Muscle layer of duodenum (tissue), 2 donors: Measurements from ENCODE around the gene LILRB5.
"Not testable (repeated sequence)": the region's sequence is repeated elsewhere in the genome, so short reads cannot be mapped to it uniquely, and the experiment has no call there.

Experiments used
- H3K27ac ChIP-seq: one replicate; pipeline ENCODE4 v1.7.0; 2013; ENCODE audit warnings: mild to moderate bottlenecking, low read length
- H3K27me3 ChIP-seq: one replicate; pipeline ENCODE4 v1.7.0; 2013; ENCODE audit warnings: low read depth, mild to moderate bottlenecking, control low read depth, low read length
- H3K36me3 ChIP-seq, 2 donors: one replicate each; pipeline ENCODE4 v1.7.0; 2013; ENCODE audit warnings: low read length in 2 of 2, control low read depth in 1 of 2, mild to moderate bottlenecking in 1 of 2; ENCODE audit not compliant: insufficient read depth in 2 of 2, control insufficient read depth in 1 of 2
- H3K4me1 ChIP-seq, 2 donors: one replicate each; pipeline ENCODE4 v1.7.0; 2013; ENCODE audit warnings: low read length in 2 of 2, mild to moderate bottlenecking in 2 of 2, control low read depth in 1 of 2, moderate library complexity in 1 of 2; ENCODE audit not compliant: insufficient read depth in 2 of 2, control insufficient read depth in 1 of 2
- H3K4me3 ChIP-seq, 2 donors: one replicate each; pipeline ENCODE4 v1.7.0; 2013; ENCODE audit warnings: low read length in 2 of 2, low read depth in 1 of 2, mild to moderate bottlenecking in 1 of 2
- H3K9me3 ChIP-seq, 2 donors: one replicate each; pipeline ENCODE4 v1.7.0; 2013; ENCODE audit warnings: low read length in 2 of 2, control low read depth in 1 of 2, mild to moderate bottlenecking in 1 of 2; ENCODE audit not compliant: control insufficient read depth in 1 of 2
- donor health status: healthy.

The LILRB5 gene

DNA sequence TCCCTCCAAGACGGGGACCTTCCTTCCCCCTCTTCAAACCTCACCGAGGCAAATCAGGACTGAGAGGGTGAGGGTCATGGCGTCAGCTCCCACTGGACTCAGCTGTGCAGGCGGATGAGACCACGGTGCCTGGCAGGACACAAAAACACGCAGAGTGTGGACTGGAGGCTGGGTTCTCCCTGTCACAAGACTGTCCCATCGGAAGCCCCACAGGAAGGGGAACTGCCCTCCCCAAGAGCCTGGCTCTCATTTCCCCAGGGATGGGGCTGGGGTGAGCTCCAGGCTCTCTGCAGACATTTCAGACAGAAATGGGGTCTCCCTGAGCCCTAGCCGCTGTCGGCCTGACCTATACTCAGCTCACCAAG lies at the start of gene LILRB5:
Gene LILRB5 (minus strand): TSS at position 158 of the 365 bp plus-strand sequence. CDS start 80 bp downstream, at position 78.
- Histone ChIP-seq H3K4me1 (no peaks in the 10 kb centered on the region), H3K4me3 (no peak within 1 kb of the TSS), H3K36me3 (no peaks in the 10 kb centered on the region)

DNA sequence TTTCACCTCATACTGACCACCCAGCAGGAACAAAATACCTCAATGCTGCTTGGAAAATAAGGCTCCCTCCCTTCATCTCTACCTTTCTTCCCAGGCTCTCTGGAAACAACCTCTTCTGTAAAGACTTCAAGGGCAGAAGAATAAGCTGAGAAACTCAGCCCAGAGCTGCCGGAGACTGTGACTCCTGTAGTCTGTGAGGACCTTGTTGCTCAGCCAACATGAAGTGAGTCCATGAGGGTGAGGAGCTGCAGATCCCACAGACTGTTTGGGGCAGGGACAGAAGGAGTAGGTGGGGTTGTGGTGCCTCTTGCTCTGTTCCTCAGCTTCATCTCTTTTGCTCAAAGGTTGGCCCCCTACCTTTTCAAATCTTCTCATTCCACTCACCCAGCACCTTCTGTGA lies 48.1 kb upstream of the LILRB5 start:
- H3K9me3 ChIP-seq: no peaks in the 10 kb centered on the region
- H3K27me3 ChIP-seq: no peaks in the 10 kb centered on the region
- H3K27ac ChIP-seq: no peak overlapping the region
- no peaks in the 10 kb centered on the region for H3K36me3 ChIP-seq
- no peak overlapping the region for H3K4me3 ChIP-seq
- H3K4me1 ChIP-seq: no peaks in the 10 kb centered on the region

More for the DNA sequence above, at the start of gene LILRB5:
- Histone ChIP-seq H3K9me3 (no peaks in the 10 kb centered on the region), H3K27ac (no peak within 1 kb of the TSS), H3K27me3 (no peaks in the 10 kb centered on the region)

DNA sequence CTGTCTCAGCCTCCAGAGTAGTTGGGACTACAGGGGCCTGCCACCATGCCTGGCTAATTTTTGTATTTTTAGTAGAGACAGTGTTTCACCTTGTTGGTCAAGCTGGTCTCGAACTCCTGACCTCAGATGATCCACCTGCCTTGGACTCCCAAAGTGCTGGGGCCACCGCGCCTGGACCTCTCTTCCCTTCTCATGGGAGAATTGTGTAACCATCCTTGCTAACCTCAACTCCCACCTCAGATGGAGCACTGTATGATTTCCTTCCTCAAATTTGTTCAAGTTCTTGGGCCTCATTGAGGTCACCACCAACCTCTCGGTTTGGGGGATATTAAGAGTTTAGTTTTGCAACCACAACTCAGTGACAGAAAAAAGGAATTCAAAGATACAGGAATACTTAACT lies 45.2 kb upstream of the LILRB5 start:
- Histone ChIP-seq H3K27me3 (no peaks in the 10 kb centered on the region), H3K9me3 (no peaks in the 10 kb centered on the region), H3K36me3 (no peaks in the 10 kb centered on the region), H3K4me3 (no peak overlapping the region), H3K4me1 (no peaks in the 10 kb centered on the region), H3K27ac (no peak overlapping the region)

DNA sequence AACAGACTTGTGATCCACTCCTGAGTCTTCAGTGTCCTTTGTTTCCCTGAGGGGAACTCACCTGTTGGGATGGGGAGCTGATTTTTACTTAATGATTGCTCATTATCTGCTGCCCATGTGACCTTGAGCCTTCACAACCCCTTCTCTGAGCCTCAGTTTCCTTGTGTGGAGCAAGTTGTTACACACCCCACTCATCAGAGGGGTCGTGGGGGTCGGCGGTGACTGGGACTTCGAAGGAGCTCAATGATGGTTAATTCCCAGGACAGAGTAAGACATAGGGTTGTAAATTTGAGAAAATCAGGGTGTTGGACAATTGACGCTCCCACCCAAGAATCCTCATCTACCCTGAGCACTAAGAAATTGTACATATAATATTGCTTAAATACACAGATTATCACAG lies 42.4 kb upstream of the LILRB5 start:
- Histone ChIP-seq H3K4me3 (no peak overlapping the region), H3K27me3 (no peaks in the 10 kb centered on the region), H3K4me1 (no peaks in the 10 kb centered on the region), H3K36me3 (no peaks in the 10 kb centered on the region), H3K9me3 (no peaks in the 10 kb centered on the region), H3K27ac (no peak overlapping the region)

DNA sequence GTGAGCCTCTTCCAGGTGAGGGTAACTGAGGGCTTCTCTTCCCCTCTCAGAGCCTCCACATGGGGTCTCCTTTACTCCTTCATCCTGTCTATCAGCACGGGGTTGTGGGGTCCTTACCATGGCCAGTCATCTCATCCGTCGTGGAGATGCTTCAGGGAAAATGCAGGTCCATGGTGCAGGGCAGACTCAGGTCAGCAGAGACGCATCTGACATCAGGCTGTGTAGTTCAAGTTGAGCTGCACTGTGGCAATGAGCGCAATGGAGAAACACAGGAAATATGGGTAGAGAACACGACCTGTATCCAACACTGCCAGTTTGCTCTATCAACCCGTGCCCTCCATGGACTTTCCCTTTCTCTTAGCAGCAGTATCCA lies 42.0 kb upstream of the LILRB5 start:
- no peak overlapping the region for H3K27ac ChIP-seq
- H3K36me3 ChIP-seq: no peaks in the 10 kb centered on the region
- peaks cover 0 to 3% of the 10 kb centered on the region in 2 donors for H3K9me3 ChIP-seq
- no peaks in the 10 kb centered on the region for H3K4me1 ChIP-seq
- no peak overlapping the region for H3K4me3 ChIP-seq
- no peaks in the 10 kb centered on the region for H3K27me3 ChIP-seq

DNA sequence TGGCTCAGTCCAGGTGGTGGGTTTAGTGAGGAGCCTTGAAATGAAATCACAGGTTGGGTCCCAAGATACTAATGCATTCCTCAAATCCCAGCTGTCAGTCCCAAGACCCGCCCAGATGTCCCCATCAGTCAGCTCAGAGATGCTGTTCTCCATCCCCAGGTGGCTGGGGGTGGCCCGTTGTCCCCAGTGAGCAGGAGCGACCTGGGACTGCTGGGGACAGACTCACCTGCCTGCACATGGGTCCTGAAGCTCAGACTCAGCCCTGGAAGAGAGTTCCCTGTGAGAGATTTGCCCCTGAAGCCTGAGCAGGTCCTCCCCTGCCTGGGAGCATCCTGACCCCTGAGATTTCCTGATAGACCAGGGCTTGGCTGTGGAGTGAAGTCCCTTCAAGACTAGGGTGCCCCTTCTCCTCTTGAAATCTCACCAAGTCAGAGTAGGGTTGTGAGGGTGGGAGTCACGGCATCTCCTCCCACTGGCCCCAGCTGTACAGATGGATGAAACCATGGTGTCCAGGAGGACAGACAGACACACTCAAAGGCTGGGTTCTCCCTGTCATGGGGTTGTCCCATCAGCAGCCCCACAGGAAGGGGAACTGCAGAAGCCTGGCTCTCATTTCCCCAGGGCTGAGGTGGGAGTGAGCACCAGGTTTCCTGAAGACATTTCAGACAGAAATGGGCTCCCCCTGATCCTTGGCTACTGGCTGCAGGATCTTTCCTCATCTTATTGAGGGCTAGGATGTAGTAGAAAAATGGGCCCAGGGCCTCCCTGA lies 41.5 kb upstream of the LILRB5 start:
- Histone ChIP-seq H3K27me3 (no peaks in the 10 kb centered on the region), H3K4me3 (no peak overlapping the region), H3K4me1 (no peaks in the 10 kb centered on the region), H3K9me3 (peaks cover 0 to 9% of the 10 kb centered on the region in 2 donors), H3K27ac (no peak overlapping the region), H3K36me3 (no peaks in the 10 kb centered on the region)

DNA sequence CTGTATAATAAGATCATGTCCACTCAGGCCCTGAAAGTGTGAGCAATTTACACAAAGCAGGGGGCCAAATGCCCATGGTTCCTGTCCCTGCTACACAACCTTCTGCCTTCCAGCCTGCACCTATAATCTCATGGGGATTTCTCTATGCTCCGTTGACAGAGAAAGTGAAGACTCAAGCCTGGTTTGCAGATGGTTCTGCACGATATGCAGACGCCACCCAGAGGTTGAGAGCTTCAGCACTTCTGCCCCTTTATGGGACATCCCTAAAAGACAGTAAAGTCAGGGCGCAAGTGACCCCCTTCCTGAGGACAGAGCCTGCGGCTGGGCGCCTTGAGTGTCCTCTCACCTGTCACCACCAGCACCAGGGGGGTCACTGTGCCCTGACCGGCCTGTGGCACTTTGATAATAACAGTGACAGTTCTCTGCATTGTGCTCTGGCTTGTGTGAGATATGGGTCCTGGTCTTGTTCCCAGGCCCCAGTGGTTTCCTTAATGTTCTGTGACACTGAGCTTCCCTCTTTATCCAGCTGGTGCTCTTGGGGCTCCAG lies 40.8 kb upstream of the LILRB5 start:
- Histone ChIP-seq H3K27ac (no peak overlapping the region), H3K4me1 (no peaks in the 10 kb centered on the region), H3K36me3 (no peaks in the 10 kb centered on the region), H3K27me3 (no peaks in the 10 kb centered on the region), H3K4me3 (no peak overlapping the region), H3K9me3 (peaks cover 0 to 11% of the 10 kb centered on the region in 2 donors)

DNA sequence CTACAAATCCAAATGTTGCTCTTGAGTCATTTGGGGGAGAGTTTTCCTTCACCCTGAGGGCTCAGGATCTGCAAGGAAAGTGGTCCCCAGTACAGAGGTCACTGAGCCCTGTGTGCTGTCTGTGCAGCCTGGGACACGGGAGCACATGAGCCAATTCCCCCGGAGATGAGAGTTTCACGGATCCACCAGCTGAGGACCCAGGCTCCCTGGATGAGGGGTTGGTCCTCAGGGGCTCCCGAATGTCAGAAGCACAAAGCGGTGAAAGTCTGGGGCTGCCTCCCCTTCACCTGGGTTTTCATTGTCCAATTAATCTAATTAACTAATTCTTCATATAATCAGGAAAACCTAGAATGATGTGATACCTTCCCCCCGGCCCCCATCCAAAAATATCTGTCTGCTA lies 37.5 kb upstream of the LILRB5 start:
- Histone ChIP-seq H3K9me3 (peaks cover 0 to 11% of the 10 kb centered on the region in 2 donors), H3K27me3 (no peaks in the 10 kb centered on the region), H3K4me1 (no peaks in the 10 kb centered on the region), H3K4me3 (no peak overlapping the region), H3K36me3 (no peaks in the 10 kb centered on the region), H3K27ac (no peak overlapping the region)

DNA sequence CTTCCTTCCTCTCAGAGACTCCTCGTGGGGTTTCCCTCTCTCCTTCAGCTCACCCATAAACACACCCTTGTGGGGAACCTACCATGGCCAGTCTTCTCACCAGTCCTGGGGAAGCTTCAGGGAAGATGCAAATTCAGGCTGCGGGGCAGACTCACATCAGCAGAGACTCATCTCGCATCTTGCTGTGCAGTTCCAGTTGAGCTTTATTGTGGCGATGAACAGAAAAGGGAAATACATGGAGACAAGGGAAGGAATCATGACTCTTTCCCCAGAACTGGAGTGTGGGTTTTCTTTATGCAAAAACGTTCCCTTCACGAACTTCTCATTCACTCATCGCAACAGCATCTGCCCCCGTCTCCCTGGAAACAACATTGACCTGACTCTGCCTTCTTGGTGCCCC lies 32.1 kb upstream of the LILRB5 start:
- H3K4me1 ChIP-seq, H3K27ac ChIP-seq, H3K27me3 ChIP-seq, H3K36me3 ChIP-seq, H3K4me3 ChIP-seq, H3K9me3 ChIP-seq: not testable (repeated sequence)

DNA sequence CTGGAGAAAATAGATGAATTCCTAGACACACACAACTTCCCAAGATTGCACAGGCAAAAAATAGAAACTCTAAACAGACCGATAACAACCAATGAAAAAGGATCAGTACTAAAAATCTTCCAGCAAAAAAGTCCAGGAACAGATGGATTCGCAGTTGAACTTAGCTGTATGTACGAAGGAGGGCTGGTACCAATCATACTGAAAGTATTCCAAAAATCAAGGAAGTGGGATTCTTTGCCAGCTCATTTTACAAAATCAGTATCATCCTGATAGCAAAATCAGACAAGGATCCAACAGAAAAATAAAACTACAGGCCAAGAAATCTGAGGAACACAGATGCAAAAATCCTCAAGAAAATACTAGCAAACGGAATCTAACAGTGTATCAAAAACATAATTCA lies 30.4 kb upstream of the LILRB5 start:
- Histone ChIP-seq H3K4me3 (no peak overlapping the region), H3K4me1 (no peaks in the 10 kb centered on the region), H3K36me3 (no peaks in the 10 kb centered on the region)

DNA sequence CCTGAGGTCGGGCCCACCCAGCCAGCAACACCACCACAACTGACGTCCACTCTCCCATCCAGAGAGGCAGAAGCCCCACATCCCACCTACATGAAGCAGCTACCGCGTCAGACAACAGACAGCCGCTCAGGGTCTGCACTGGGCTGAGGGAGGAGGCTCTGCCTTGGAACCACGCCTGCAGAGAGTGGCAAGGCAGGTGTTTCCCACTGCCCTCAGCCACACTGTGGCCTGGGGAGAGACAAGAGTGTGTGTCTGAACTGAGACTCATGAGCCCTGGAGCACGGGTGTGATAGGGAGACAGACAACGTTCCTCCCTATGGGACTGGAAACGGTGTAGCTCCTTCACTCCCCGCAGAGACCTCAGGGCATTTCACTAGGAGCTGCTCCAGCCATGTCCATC lies 29.2 kb upstream of the LILRB5 start:
- not testable (repeated sequence) for H3K27ac ChIP-seq, H3K4me3 ChIP-seq, H3K27me3 ChIP-seq, H3K4me1 ChIP-seq, H3K36me3 ChIP-seq, H3K9me3 ChIP-seq

More for the DNA sequence above, 30.4 kb upstream of the LILRB5 start:
- peaks cover 5% of the 10 kb centered on the region for H3K27me3 ChIP-seq
- H3K27ac ChIP-seq: no peak overlapping the region
- no peaks in the 10 kb centered on the region for H3K9me3 ChIP-seq
